CD4-positive, alpha-beta T cell (primary cell): ENCODE data around the gene ASRGL1. TPM values are rescaled to one million over a fixed set of nuclear protein-coding genes. Genes with fewer than 3 reads are reported as not detected.

Experiments
- ATAC-seq: fragments of 200-7000 bp; cut with Tn5 transposase; one replicate; pipeline ENCODE4 v1.10.0; 2022; ENCODE audit warnings: mild to moderate bottlenecking; ENCODE audit not compliant: poor library complexity
- CTCF ChIA-PET: fragments of 350-600 bp; sonication (Branson Sonifier 250); formaldehyde crosslinking; loops from one replicate; lab custom pipeline; 2021; ENCODE audit warnings: antibody characterized with exemption, inconsistent platforms; lab: Charles Lee
- POLR2A ChIA-PET: fragments of 350-600 bp; sonication (Branson Sonifier 250); formaldehyde crosslinking; loops from one replicate; lab custom pipeline; 2021; ENCODE audit warnings: antibody characterized with exemption, inconsistent platforms; lab: Charles Lee
- DNase-seq, 14 experiments: peaks; one replicate each; pipeline ENCODE4 v3.0.0-alpha.2; 2013 to 2020; ENCODE audit warnings: mixed read lengths in 2 of 14
- H3K27ac ChIP-seq, 2 donors: one replicate each; pipeline versions ENCODE4 v1.5.1 to v1.7.0; 2013; ENCODE audit warnings: low read length in 2 of 2, low read depth in 1 of 2, mild to moderate bottlenecking in 1 of 2
- H3K27me3 ChIP-seq, 2 experiments: 1 replicate in 1 of 2; 2 replicates in 1 of 2; pipeline versions ENCODE4 v1.6.1 to v1.7.0; 2013; ENCODE audit warnings: low read length in 2 of 2, control low read depth in 1 of 2, mild to moderate bottlenecking in 1 of 2, moderate library complexity in 1 of 2; ENCODE audit not compliant: insufficient read depth in 2 of 2, control insufficient read depth in 1 of 2
- H3K36me3 ChIP-seq: one replicate; pipeline ENCODE4 v1.6.1; 2013; ENCODE audit warnings: low read length, control low read depth; ENCODE audit not compliant: insufficient read depth
- H3K4me1 ChIP-seq: one replicate; pipeline ENCODE4 v1.6.1; 2013; ENCODE audit warnings: low read length, control low read depth; ENCODE audit not compliant: insufficient read depth
- H3K4me3 ChIP-seq: one replicate; pipeline ENCODE4 v1.5.1; 2013; ENCODE audit warnings: mild to moderate bottlenecking, low read length, moderate library complexity
- H3K9me3 ChIP-seq, 2 experiments: 1 replicate in 1 of 2; 2 replicates in 1 of 2; pipeline versions ENCODE4 v1.6.1 to v1.7.0; 2013; ENCODE audit warnings: low read length in 2 of 2, mild to moderate bottlenecking in 2 of 2, control low read depth in 1 of 2, moderate library complexity in 1 of 2; ENCODE audit not compliant: control insufficient read depth in 1 of 2, insufficient read depth in 1 of 2
- H3K27ac Mint-ChIP-seq: one replicate; pipeline ENCODE4 v1.8.0; 2020; ENCODE audit warnings: mixed read lengths
- H3K27me3 Mint-ChIP-seq: one replicate; pipeline ENCODE4 v1.8.0; 2021; ENCODE audit warnings: mixed read lengths
- H3K36me3 Mint-ChIP-seq: one replicate; pipeline ENCODE4 v1.8.0; 2021; ENCODE audit warnings: low read depth, mixed read lengths
- H3K4me1 Mint-ChIP-seq: one replicate; pipeline ENCODE4 v1.8.0; 2021; ENCODE audit warnings: low read depth, mixed read lengths
- H3K4me3 Mint-ChIP-seq: one replicate; pipeline ENCODE4 v1.8.0; 2020; ENCODE audit warnings: mild to moderate bottlenecking, mixed read lengths
- H3K9me3 Mint-ChIP-seq: one replicate; pipeline ENCODE4 v1.8.0; 2020; ENCODE audit warnings: mixed read lengths
- intact Hi-C, 2 experiments: fragments of 100-400 bp; cut with DNase I in 1 of 2; cut with micrococcal nuclease in 1 of 2; formaldehyde crosslinking; loops; one replicate each; pipeline versions ENCODE4 v1.15.1 to v1.9.0; 2023 to 2025; cut with DNase I, micrococcal nuclease
- total RNA-seq, 174 experiments: library from RNA in 2 of 174; stranded (reverse) in 2 of 174; gene quantifications; one replicate each; pipeline ENCODE4 v1.2.3 and lab custom pipeline; 2021 to 2026
- TF ChIP-seq, protein P1 (sequence below): fragments of 200-600 bp; IDR thresholded peaks from one replicate; pipeline ENCODE4 v1.8.0; 2022; ENCODE audit warnings: antibody characterized with exemption, mild to moderate bottlenecking

The ASRGL1 gene
- total RNA-seq, 2 experiments from 2014 or later = 0.74 to 0.81 TPM

GRCh38 chr11:62401811-62402210 lies 64.6 kb downstream of the ASRGL1 start:
- Mint-ChIP-seq H3K4me1 (peaks cover 29% of the 10 kb centered on the region), H3K27me3 (no peaks in the 10 kb centered on the region), H3K4me3 (peak overlapping the region; percentile 82), H3K9me3 (no peaks in the 10 kb centered on the region), H3K36me3 (no peaks in the 10 kb centered on the region), H3K27ac (peak overlapping the region; percentile 77)
- no peaks in the 10 kb centered on the region for H3K27me3 ChIP-seq
- H3K9me3 ChIP-seq = no peaks in the 10 kb centered on the region
- peak overlapping the region in 1 of 2 donors; percentile 66 for H3K27ac ChIP-seq
- peak overlapping the region; percentile 32 for H3K4me3 ChIP-seq
- ChIA-PET CTCF (interaction anchor here (0.8 to 1.3 kb wide), 3 partner anchors 8 to 159 kb away, joined by 3 to 4 read pairs (median 3); no protein-coding TSS in a partner anchor), POLR2A (interaction anchor here (0.8 to 1.4 kb wide), 4 partner anchors 172 to 454 kb away, joined by 3 to 5 read pairs (median 4); partner anchors contain the start of genes EEF1G and TUT1)
- peaks cover 41% of the 10 kb centered on the region for H3K4me1 ChIP-seq
- TF ChIP-seq, protein P1, sequence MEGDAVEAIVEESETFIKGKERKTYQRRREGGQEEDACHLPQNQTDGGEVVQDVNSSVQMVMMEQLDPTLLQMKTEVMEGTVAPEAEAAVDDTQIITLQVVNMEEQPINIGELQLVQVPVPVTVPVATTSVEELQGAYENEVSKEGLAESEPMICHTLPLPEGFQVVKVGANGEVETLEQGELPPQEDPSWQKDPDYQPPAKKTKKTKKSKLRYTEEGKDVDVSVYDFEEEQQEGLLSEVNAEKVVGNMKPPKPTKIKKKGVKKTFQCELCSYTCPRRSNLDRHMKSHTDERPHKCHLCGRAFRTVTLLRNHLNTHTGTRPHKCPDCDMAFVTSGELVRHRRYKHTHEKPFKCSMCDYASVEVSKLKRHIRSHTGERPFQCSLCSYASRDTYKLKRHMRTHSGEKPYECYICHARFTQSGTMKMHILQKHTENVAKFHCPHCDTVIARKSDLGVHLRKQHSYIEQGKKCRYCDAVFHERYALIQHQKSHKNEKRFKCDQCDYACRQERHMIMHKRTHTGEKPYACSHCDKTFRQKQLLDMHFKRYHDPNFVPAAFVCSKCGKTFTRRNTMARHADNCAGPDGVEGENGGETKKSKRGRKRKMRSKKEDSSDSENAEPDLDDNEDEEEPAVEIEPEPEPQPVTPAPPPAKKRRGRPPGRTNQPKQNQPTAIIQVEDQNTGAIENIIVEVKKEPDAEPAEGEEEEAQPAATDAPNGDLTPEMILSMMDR = no peak
- ATAC-seq (no peak), DNase-seq (peak in 1 of 14 experiments; percentile 12)
- no peaks in the 10 kb centered on the region for H3K36me3 ChIP-seq
- intact Hi-C loops = no loop called here

DNA sequence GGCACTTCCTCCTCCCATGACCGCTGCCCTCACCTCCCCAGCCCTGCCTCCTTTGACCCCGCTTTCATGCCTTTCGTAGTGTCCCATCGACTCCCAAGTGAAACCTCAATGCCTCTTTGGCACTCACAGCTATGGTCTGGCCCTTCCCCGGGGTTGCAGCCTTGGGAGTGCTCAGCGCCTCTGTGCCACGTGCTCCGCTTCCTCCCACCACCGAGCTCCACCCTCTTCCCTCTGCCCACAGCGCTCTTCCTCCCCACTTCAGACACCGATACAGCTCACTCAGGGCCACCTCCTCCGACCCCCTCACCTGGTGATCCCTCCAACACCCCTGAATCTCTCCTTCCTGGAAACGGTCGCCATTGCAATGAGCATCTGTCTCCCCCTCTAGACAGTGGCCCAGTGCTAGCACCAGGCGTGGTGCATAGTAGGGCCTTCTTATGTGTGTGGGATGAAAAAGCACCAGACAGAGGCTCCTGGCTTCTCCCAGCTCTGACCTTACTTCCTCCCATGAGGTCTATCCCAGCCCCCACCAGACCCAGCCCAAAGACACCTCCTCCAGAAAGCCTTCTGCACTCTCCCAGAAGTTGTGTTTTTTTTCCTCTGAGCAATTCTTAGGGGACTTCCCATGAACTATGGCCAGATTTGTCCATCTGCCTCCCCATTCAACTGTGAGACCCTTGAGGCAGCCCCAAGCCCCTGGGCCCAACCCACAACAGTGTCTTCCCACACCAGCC lies 65.1 kb downstream of the ASRGL1 start:
- H3K27ac Mint-ChIP-seq = peak overlapping the region; percentile 77
- peak overlapping the region; percentile 82 for H3K4me3 Mint-ChIP-seq
- peak overlapping the region; percentile 32 for H3K4me3 ChIP-seq
- TF ChIP-seq, protein P1 = no peak
- no peaks in the 10 kb centered on the region for H3K9me3 ChIP-seq
- DNase-seq (peak; percentile 14 to 81 (median 46)), ATAC-seq (peak; percentile 96)
- POLR2A ChIA-PET = interaction anchor here (0.8 to 1.4 kb wide), 4 partner anchors 172 to 453 kb away, joined by 3 to 5 read pairs (median 4); partner anchors contain the start of genes EEF1G and TUT1
- H3K4me1 ChIP-seq = peaks cover 41% of the 10 kb centered on the region
- intact Hi-C loops = no loop called here
- CTCF ChIA-PET = interaction anchor here (0.8 to 1.3 kb wide), 3 partner anchors 9 to 158 kb away, joined by 3 to 4 read pairs (median 3); no protein-coding TSS in a partner anchor
- no peaks in the 10 kb centered on the region for H3K9me3 Mint-ChIP-seq
- H3K27ac ChIP-seq = peak overlapping the region; percentile 7 to 66
- H3K36me3 ChIP-seq = no peaks in the 10 kb centered on the region
- H3K4me1 Mint-ChIP-seq = peaks cover 29% of the 10 kb centered on the region
- no peaks in the 10 kb centered on the region for H3K27me3 Mint-ChIP-seq
- no peaks in the 10 kb centered on the region for H3K27me3 ChIP-seq
- no peaks in the 10 kb centered on the region for H3K36me3 Mint-ChIP-seq

- intact Hi-C loops = no loop called here
- Mint-ChIP-seq H3K9me3 (no peaks in the 10 kb centered on the region), H3K36me3 (no peaks in the 10 kb centered on the region), H3K4me1 (peaks cover 29% of the 10 kb centered on the region), H3K27me3 (no peaks in the 10 kb centered on the region), H3K27ac (peak overlapping the region; percentile 77), H3K4me3 (peak overlapping the region; percentile 82)
- H3K4me1 ChIP-seq = peaks cover 41% of the 10 kb centered on the region
- no peaks in the 10 kb centered on the region for H3K9me3 ChIP-seq
- ATAC-seq (no peak), DNase-seq (no peak)
- ChIA-PET CTCF (interaction anchor here (0.6 to 1.3 kb wide), 2 partner anchors 95 to 158 kb away, joined by 3 read pairs; no protein-coding TSS in a partner anchor), POLR2A (interaction anchor here (1.1 kb wide), 1 partner anchor 21 kb away, joined by 3 read pairs; no protein-coding TSS in a partner anchor)
- no peak overlapping the region for H3K4me3 ChIP-seq
- TF ChIP-seq, protein P1 = no peak
- H3K27me3 ChIP-seq = no peaks in the 10 kb centered on the region
- no peaks in the 10 kb centered on the region for H3K36me3 ChIP-seq
- peak overlapping the region in 1 of 2 donors; percentile 7 for H3K27ac ChIP-seq
These were observed 65.9 kb downstream of the ASRGL1 start for GRCh38 chr11:62402960-62403730.
